ENCODE data around the gene MEIS1. TPM values are rescaled to one million over a fixed set of nuclear protein-coding genes. Genes with fewer than 3 reads are reported as not detected.

The MEIS1 gene
- total RNA-seq, 3 donors from 2014 or later: 23.2 to 196 (median 33.4) TPM

GRCh38 chr2:66528974-66529724, 94.2 kb downstream of the MEIS1 start:
- H3K9me3 ChIP-seq: no peaks in the 10 kb centered on the region
- intact Hi-C loops (cut with DNase I, micrococcal nuclease): no loop called here
- TF ChIP-seq CTCF (IDR thresholded peaks at IDR 0.05): no peak
- H3K4me3 ChIP-seq: no peak overlapping the region
- DNase-seq (no peak), ATAC-seq (no peak)
- H3K4me1 ChIP-seq (ENCODE audit: low read depth): no peaks in the 10 kb centered on the region
- no peaks in the 10 kb centered on the region for H3K36me3 ChIP-seq (ENCODE audit: low read depth)

- no peaks in the 10 kb centered on the region for H3K36me3 ChIP-seq (ENCODE audit: low read depth)
- intact Hi-C loops (cut with DNase I, micrococcal nuclease): no loop called here
- ATAC-seq (no peak), DNase-seq (no peak)
- H3K9me3 ChIP-seq: no peaks in the 10 kb centered on the region
- no peak for TF ChIP-seq CTCF (IDR thresholded peaks at IDR 0.05)
- no peaks in the 10 kb centered on the region for H3K4me1 ChIP-seq (ENCODE audit: low read depth)
- no peak overlapping the region for H3K4me3 ChIP-seq
These were observed 95.7 kb downstream of the MEIS1 start for GRCh38 chr2:66530651-66531050.

- ATAC-seq (no peak), DNase-seq (no peak)
- Histone ChIP-seq H3K36me3 (ENCODE audit: low read depth) (no peaks in the 10 kb centered on the region), H3K4me3 (no peak overlapping the region), H3K4me1 (ENCODE audit: low read depth) (no peaks in the 10 kb centered on the region), H3K9me3 (no peaks in the 10 kb centered on the region)
- intact Hi-C loops (cut with DNase I, micrococcal nuclease): no loop called here
- no peak for TF ChIP-seq CTCF (IDR thresholded peaks at IDR 0.05)
These were observed 96.2 kb downstream of the MEIS1 start for GRCh38 chr2:66531155-66531554.

GRCh38 chr2:66531567-66531966, 96.6 kb downstream of the MEIS1 start:
- ATAC-seq (no peak), DNase-seq (no peak)
- no peak for TF ChIP-seq CTCF (IDR thresholded peaks at IDR 0.05)
- no peaks in the 10 kb centered on the region for H3K36me3 ChIP-seq (ENCODE audit: low read depth)
- H3K4me3 ChIP-seq: no peak overlapping the region
- H3K4me1 ChIP-seq (ENCODE audit: low read depth): no peaks in the 10 kb centered on the region
- intact Hi-C loops (cut with DNase I, micrococcal nuclease): no loop called here
- no peaks in the 10 kb centered on the region for H3K9me3 ChIP-seq

- no peaks in the 10 kb centered on the region for H3K9me3 ChIP-seq
- no peak for TF ChIP-seq CTCF (IDR thresholded peaks at IDR 0.05)
- no peak overlapping the region for H3K4me3 ChIP-seq
- intact Hi-C loops (cut with DNase I, micrococcal nuclease): no loop called here
- ATAC-seq (no peak), DNase-seq (no peak)
- no peaks in the 10 kb centered on the region for H3K36me3 ChIP-seq (ENCODE audit: low read depth)
- no peaks in the 10 kb centered on the region for H3K4me1 ChIP-seq (ENCODE audit: low read depth)
These were observed 98.3 kb downstream of the MEIS1 start for GRCh38 chr2:66532972-66533868.
